Bronchial epithelial cell (primary cell): ENCODE results near the gene FXYD4. TPM values are rescaled to one million over a fixed set of nuclear protein-coding genes. Genes with fewer than 3 reads are reported as not detected.
A peak's percentile ranks its signal among the peaks of the same experiment; 100 is the strongest.

ENCODE experiments used
- DNase-seq: peaks from one replicate; pipeline ENCODE4 v3.0.0-alpha.2; 2010; ENCODE audit warnings: low read depth
- FAIRE-seq: peaks from 2 replicates; lab custom pipeline; 2011; peaks lifted over from hg19 to GRCh38; lab: Jason Lieb, UNC
- H3K27me3 ChIP-seq: 2 replicates; pipeline ENCODE4 v1.5.1; 2011; ENCODE audit warnings: low read length; ENCODE audit not compliant: control insufficient read depth, insufficient read depth
- H3K36me3 ChIP-seq: 2 replicates; pipeline ENCODE4 v1.5.1; 2011; ENCODE audit warnings: low read length; ENCODE audit not compliant: control insufficient read depth, insufficient read depth
- H3K4me3 ChIP-seq: 2 replicates; pipeline ENCODE4 v1.5.1; 2011; ENCODE audit warnings: mild to moderate bottlenecking, low read depth, low read length, control low read depth
- CTCF ChIP-seq: IDR thresholded peaks from 2 replicates; pipeline ENCODE4 v1.5.1; 2011; ENCODE audit warnings: mild to moderate bottlenecking, moderate library complexity, low read length, control low read depth, inconsistent platforms; ENCODE audit not compliant: insufficient read depth, severe bottlenecking
- total RNA-seq: library from RNA; depleted of rRNA; stranded (reverse); fragments of >200 nt; gene quantifications from 2 replicates; pipeline ENCODE4 v1.2.1, GENCODE V29; 2014

The FXYD4 gene
- total RNA-seq, result not detected in 2 replicates

- no peak for DNase-seq
- FAIRE-seq, result no peak
- no peaks in the 10 kb centered on the region for H3K36me3 ChIP-seq
These were observed at the start of gene FXYD4 for GRCh38 chr10:43371418-43371817. FXYD4 (plus strand) TSS chr10:43371636; CDS start chr10:43373747, 2,111 bp downstream.

GRCh38 chr10:43322331-43322730 lies 49.1 kb upstream of the FXYD4 start:
- H3K4me3 ChIP-seq, result no peak overlapping the region

More at GRCh38 chr10:43371418-43371817, at the start of gene FXYD4:
- H3K27me3 ChIP-seq, result no peaks in the 10 kb centered on the region
- TF ChIP-seq CTCF, result no peak
- H3K4me3 ChIP-seq, result no peak within 1 kb of the TSS

GRCh38 chr10:43322769-43323168 lies 48.7 kb upstream of the FXYD4 start:
- Histone ChIP-seq H3K36me3 (no peaks in the 10 kb centered on the region), H3K27me3 (no peaks in the 10 kb centered on the region), H3K4me3 (no peak overlapping the region)
- no peak for TF ChIP-seq CTCF
- FAIRE-seq, result no peak
- peak; percentile 62 for DNase-seq

More at GRCh38 chr10:43322331-43322730, 49.1 kb upstream of the FXYD4 start:
- no peaks in the 10 kb centered on the region for H3K27me3 ChIP-seq
- DNase-seq, result peak; percentile 8
- no peak for TF ChIP-seq CTCF
- no peak for FAIRE-seq
- no peaks in the 10 kb centered on the region for H3K36me3 ChIP-seq

GRCh38 chr10:43323245-43323644 lies 48.2 kb upstream of the FXYD4 start:
- FAIRE-seq, result no peak
- Histone ChIP-seq H3K4me3 (no peak overlapping the region), H3K27me3 (no peaks in the 10 kb centered on the region), H3K36me3 (no peaks in the 10 kb centered on the region)
- no peak for DNase-seq
- TF ChIP-seq CTCF, result no peak

- H3K4me3 ChIP-seq, result no peak overlapping the region
- H3K27me3 ChIP-seq, result no peaks in the 10 kb centered on the region
- DNase-seq (no peak), FAIRE-seq (no peak)
- TF ChIP-seq CTCF, result no peak
- no peaks in the 10 kb centered on the region for H3K36me3 ChIP-seq
These were observed 46.6 kb upstream of the FXYD4 start for GRCh38 chr10:43324876-43325275.

- DNase-seq (no peak), FAIRE-seq (no peak)
- TF ChIP-seq CTCF, result no peak
- no peaks in the 10 kb centered on the region for H3K36me3 ChIP-seq
- no peaks in the 10 kb centered on the region for H3K27me3 ChIP-seq
- no peak overlapping the region for H3K4me3 ChIP-seq
These were observed 44.3 kb upstream of the FXYD4 start for GRCh38 chr10:43327171-43327570.
